Ovary (tissue), 10 donors: Measurements from ENCODE around the gene GH2. TPM values are rescaled to one million over a fixed set of nuclear protein-coding genes. Genes with fewer than 3 reads are reported as not detected.

ENCODE experiments used
- DNase-seq, 5 donors: peaks; one replicate each; pipeline ENCODE4 v3.0.0-alpha.2; 2019 to 2020
- H3K27ac ChIP-seq, 2 donors: fragments of 200-600 bp; one replicate each; pipeline versions ENCODE4 v1.5.1 to v1.8.0; 2019 to 2022
- H3K27me3 ChIP-seq: fragments of 200-600 bp; one replicate; pipeline ENCODE4 v1.8.0; 2022
- H3K36me3 ChIP-seq: fragments of 200-600 bp; sonication (generic); one replicate; pipeline ENCODE4 v1.5.1; 2019
- H3K4me1 ChIP-seq: one replicate; pipeline ENCODE4 v1.8.1; 2013; ENCODE audit warnings: mild to moderate bottlenecking, moderate library complexity; ENCODE audit not compliant: insufficient read depth
- H3K4me3 ChIP-seq: fragments of 200-600 bp; sonication (generic); one replicate; pipeline ENCODE4 v1.5.1; 2017
- H3K9me3 ChIP-seq, 2 donors: fragments of 200-600 bp in 1 of 2; sonication (generic) in 1 of 2; one replicate each; pipeline versions ENCODE4 v1.5.1 to v1.8.1; 2013 to 2019; ENCODE audit warnings: mild to moderate bottlenecking in 1 of 2, moderate library complexity in 1 of 2
- CTCF ChIP-seq, 3 donors: fragments of 450-650 bp in 2 of 3; fragments of 200-600 bp in 1 of 3; IDR thresholded peaks; one replicate each; pipeline versions ENCODE4 v1.5.1 to v1.8.0; 2016 to 2022; ENCODE audit warnings: antibody characterized with exemption in 3 of 3, mild to moderate bottlenecking in 1 of 3
- EP300 ChIP-seq: sonication (generic); formaldehyde crosslinking; IDR thresholded peaks from one replicate; pipeline ENCODE4 v1.6.1; 2017; ENCODE audit warnings: antibody characterized with exemption
- POLR2A ChIP-seq: fragments of 450-650 bp; IDR thresholded peaks from one replicate; pipeline ENCODE4 v1.6.1; 2017; ENCODE audit warnings: antibody characterized with exemption, mild to moderate bottlenecking, moderate library complexity
- WGBS, 3 donors: extraction: QIAGEN DNeasy Blood & Tissue Kit in 1 of 3; methylation state at CpG; one replicate each; pipeline versions ENCODE4 v1.1.5 to v1.1.7; 2013 to 2017; 5-methylcytosine and 5-hydroxymethylcytosine counted together
- intact Hi-C, 4 donors: fragments of 100-400 bp; cut with DNase I; formaldehyde crosslinking; loops; one replicate each; pipeline versions ENCODE4 v1.11.0 to v1.15.1; 2022 to 2023
- long read RNA-seq, 3 donors: library from polyadenylated mRNA in 2 of 3; unstranded in 2 of 3; transcript quantifications; one replicate each; pipeline ENCODE4 v2.0.0 and lab custom pipeline, GENCODE V29; 2021 to 2026
- polyA plus RNA-seq, 2 donors: library from polyadenylated mRNA; stranded (reverse); fragments of 200-250 nt in 1 of 2; fragments of 350-450 nt in 1 of 2; fragmentation: Illumina TruSeq in 1 of 2; extraction: RNeasy Lipid Tissue Mini Kit (QIAGEN cat#74804) in 1 of 2; gene quantifications; one replicate each; pipeline ENCODE4 v1.2.3, GENCODE V29; 2013 to 2014
- total RNA-seq, 7 donors: library from RNA; depleted of rRNA in 2 of 7; stranded (reverse); fragments of >200 nt in 2 of 7; fragmentation: NEBNext Ultra II Directional in 3 of 7; extraction: Animal tissue kit (Norgen Biotek cat#: 25700) in 3 of 7; gene quantifications; one replicate each; pipeline versions ENCODE4 v1.1.0 to v1.2.4, GENCODE V29; 2016 to 2023
- donor health status: DM: no; HTN: no; CAD: no; lungs with moderate emphysema.
- donor health status: DM: no; HTN: no; CAD: no.
- donor health status: Bipolar disorder and iron deficiency.
- donor health status: DM: yes; HTN: yes; CAD: no.
- donor health status: DM: no; HTN: no; CAD: no.
- donor health status: DM: yes; HTN: yes; CAD: no.

GH2 gene
- not detected for total RNA-seq
- polyA plus RNA-seq = not detected
- long read RNA-seq, donor 1 = 0 reads
- long read RNA-seq, donor 2, partial matches to known transcripts = 0 of 1 reads
- long read RNA-seq, donor 2, other reads (novel, unspliced or antisense) = 0 of 1 reads
- long read RNA-seq, donor 3 = 0 reads

DNA sequence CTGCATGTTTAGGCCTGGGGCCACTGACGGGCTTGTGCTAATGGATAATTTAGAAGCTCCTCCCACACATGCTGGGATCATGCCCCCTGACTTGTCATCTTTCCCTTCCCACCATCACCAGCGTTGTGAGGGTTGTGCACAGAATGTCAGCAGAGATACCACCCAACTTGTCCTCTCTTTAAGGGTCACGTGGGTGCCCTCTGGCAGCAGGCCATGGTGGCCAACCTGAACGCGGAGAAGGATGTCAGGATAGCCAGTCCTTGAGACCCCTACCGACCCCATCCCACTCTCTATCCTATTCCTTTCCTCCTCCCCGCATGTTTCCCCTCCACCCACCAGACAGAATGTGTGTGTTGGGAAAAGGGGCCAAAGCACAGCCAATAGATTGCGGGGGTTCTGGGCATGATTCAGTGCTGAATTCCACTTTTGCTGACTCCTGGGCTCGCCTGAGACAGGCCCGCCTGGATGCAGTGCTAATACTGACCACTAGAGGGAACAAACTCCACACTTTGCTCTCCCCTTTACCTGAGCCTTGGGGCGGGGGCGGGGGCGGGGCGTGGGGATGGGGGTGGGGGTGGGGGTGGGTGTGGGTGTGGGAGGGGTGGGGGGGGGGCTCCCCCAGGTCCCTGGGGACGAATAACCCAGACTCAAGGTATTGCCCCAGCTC, at the start of gene GH2:
Gene GH2, minus strand, starts transcription at position 10 of the 667 bp plus-strand sequence. CDS start 143 bp downstream, outside the sequence.
- Histone ChIP-seq H3K4me1 (no peaks in the 10 kb centered on the region), H3K36me3 (no peaks in the 10 kb centered on the region), H3K9me3 (no peaks in the 10 kb centered on the region), H3K27ac (no peak within 1 kb of the TSS), H3K4me3 (no peak within 1 kb of the TSS), H3K27me3 (no peaks in the 10 kb centered on the region)
- 28 to 34% (median 29%) methylated on average over 15 of the region's 15 CpGs for WGBS, 3 donors
- DNase-seq = peak in 4 of 5 donors; percentile 25 to 58 (median 44)
- no peak for TF ChIP-seq POLR2A
- peak in 2 of 3 donors; percentile 8 to 43 for TF ChIP-seq CTCF (IDR thresholded peaks at IDR 0.05)
- TF ChIP-seq EP300 = no peak
- intact Hi-C loops = no loop called here

DNA sequence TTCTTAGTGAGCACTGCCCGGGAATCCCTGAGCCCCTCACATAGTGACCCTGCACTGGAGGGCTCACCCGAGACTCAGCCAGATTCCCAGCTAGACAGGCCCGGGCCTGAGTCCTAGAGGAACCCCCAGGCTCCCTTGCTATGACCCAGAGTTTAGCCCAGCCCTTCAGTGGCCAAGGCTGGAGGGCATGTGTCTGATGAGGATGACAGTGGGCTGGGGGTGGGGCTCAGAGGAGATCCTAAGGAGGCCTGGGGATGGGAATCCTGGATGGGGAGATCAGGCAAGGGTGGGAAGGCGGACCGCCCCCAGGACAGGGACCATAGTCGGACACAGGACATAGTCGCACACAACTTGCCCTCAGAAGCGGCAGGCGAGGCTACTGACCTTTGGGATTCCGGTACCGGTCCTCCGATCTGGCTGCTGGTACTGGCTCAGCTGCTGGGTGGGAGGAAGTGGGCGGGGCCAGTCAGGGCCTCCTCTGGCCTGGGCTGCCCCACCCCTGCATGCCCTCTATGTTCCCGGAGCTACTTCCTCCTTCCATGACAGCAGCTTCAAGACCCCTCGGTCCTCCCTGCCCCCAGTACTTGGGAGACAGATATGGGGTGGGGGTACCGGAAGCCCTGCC, 49.3 kb upstream of the GH2 start:
- WGBS, 3 donors = 71 to 79% (median 72%) methylated on average over 15 to 16 of the region's 16 CpGs
- Histone ChIP-seq H3K36me3 (no peaks in the 10 kb centered on the region), H3K27me3 (no peaks in the 10 kb centered on the region), H3K9me3 (no peaks in the 10 kb centered on the region), H3K4me1 (no peaks in the 10 kb centered on the region), H3K27ac (no peak overlapping the region), H3K4me3 (no peak overlapping the region)
- intact Hi-C loops = loop anchor here in 1 of 4 donors (10.0 kb wide), 1 partner anchor 354 kb away; no protein-coding TSS in a partner anchor
- no peak for TF ChIP-seq EP300
- no peak for TF ChIP-seq CTCF (IDR thresholded peaks at IDR 0.05)
- TF ChIP-seq POLR2A = no peak
- peak in 2 of 5 donors; percentile 42 to 58 for DNase-seq

GRCh38 chr17:63929860-63930766, 48.4 kb upstream of the GH2 start:
- Histone ChIP-seq H3K4me3 (no peak overlapping the region), H3K36me3 (no peaks in the 10 kb centered on the region), H3K4me1 (no peaks in the 10 kb centered on the region), H3K27me3 (no peaks in the 10 kb centered on the region), H3K27ac (no peak overlapping the region), H3K9me3 (no peaks in the 10 kb centered on the region)
- WGBS, 3 donors = 89 to 90% (median 89%) methylated on average over 24 of the region's 24 CpGs
- TF ChIP-seq CTCF (IDR thresholded peaks at IDR 0.05) = no peak
- TF ChIP-seq EP300 = no peak
- TF ChIP-seq POLR2A = no peak
- DNase-seq = no peak
- intact Hi-C loops = loop anchor here in 2 of 4 donors (10.0 kb wide), 2 partner anchors 95 to 355 kb away; partner anchors contain the start of gene ICAM2 (in 1 of the 2)
